ENCODE measurements around the gene MPHOSPH9. TPM values are rescaled to one million over a fixed set of nuclear protein-coding genes. Genes with fewer than 3 reads are reported as not detected.

The MPHOSPH9 gene
- polyA plus RNA-seq, 1 donor (not counting 4 experiments of a cell fraction or from before 2014, with no cell fraction given), result 10.7 TPM

- Histone ChIP-seq H3K27ac (ENCODE audit: control insufficient read depth, insufficient read depth, low read length) (no peak overlapping the region), H3K4me2 (ENCODE audit: control insufficient read depth, extremely low read depth, insufficient read depth, low read depth, low read length) (no peak overlapping the region), H3K9ac (ENCODE audit: control insufficient read depth, extremely low read depth, insufficient read depth, low read length) (no peak overlapping the region), H3K4me1 (ENCODE audit: control insufficient read depth, extremely low read depth, insufficient read depth, low read length) (no peaks in the 10 kb centered on the region), H2AFZ (ENCODE audit: control insufficient read depth, low read length) (no peak overlapping the region), H4K20me1 (ENCODE audit: control insufficient read depth, extremely low read depth, insufficient read depth, low read length) (no peaks in the 10 kb centered on the region), H3K4me3 (ENCODE audit: control insufficient read depth in 2 of 3, extremely low read depth in 1 of 3, insufficient read depth in 2 of 3, low read depth in 1 of 3, low read length in 3 of 3) (no peak overlapping the region), H3K27me3 (ENCODE audit: control insufficient read depth, extremely low read depth, insufficient read depth, low read length) (no peaks in the 10 kb centered on the region), H3K9me3 (ENCODE audit: control insufficient read depth, low read depth, low read length) (no peaks in the 10 kb centered on the region), H3K9me1 (ENCODE audit: control insufficient read depth, extremely low read depth, insufficient read depth, low read length) (no peaks in the 10 kb centered on the region), H3K79me2 (ENCODE audit: control insufficient read depth, insufficient read depth, low read length) (no peaks in the 10 kb centered on the region), H3K36me3 (ENCODE audit: control insufficient read depth in 2 of 2, extremely low read depth in 1 of 2, insufficient read depth in 2 of 2, low read length in 2 of 2) (peaks cover 4 to 7% of the 10 kb centered on the region in 2 experiments)
- dilution Hi-C loops (cut with MboI; ENCODE audit: extremely low pct_ligation_motif_present, low sequenced_read_pairs), result no loop called here
- FAIRE-seq (no peak), DNase-seq (ENCODE audit: low read depth, low spot score) (no peak)
- TF ChIP-seq EZH2 (IDR thresholded peaks at IDR 0.05; ENCODE audit: low read length) (no peak), CTCF (optimal IDR thresholded peaks at IDR 0.05 in 1 of 3, IDR thresholded peaks at IDR 0.05 in 1 of 3, conservative IDR thresholded peaks at IDR 0.05 in 1 of 3; ENCODE audit: extremely low read depth in 1 of 3, insufficient read depth in 2 of 3, low read length in 3 of 3) (no peak)
Measured at GRCh38 chr12:123105211-123105826, 127.6 kb downstream of the MPHOSPH9 start.

GRCh38 chr12:123104809-123105208 lies 128.1 kb downstream of the MPHOSPH9 start:
- Histone ChIP-seq H3K9me3 (ENCODE audit: control insufficient read depth, low read depth, low read length) (no peaks in the 10 kb centered on the region), H3K27ac (ENCODE audit: control insufficient read depth, insufficient read depth, low read length) (no peak overlapping the region), H3K36me3 (ENCODE audit: control insufficient read depth in 2 of 2, extremely low read depth in 1 of 2, insufficient read depth in 2 of 2, low read length in 2 of 2) (peaks cover 4 to 7% of the 10 kb centered on the region in 2 experiments), H3K4me1 (ENCODE audit: control insufficient read depth, extremely low read depth, insufficient read depth, low read length) (no peaks in the 10 kb centered on the region), H3K4me3 (ENCODE audit: control insufficient read depth in 2 of 3, extremely low read depth in 1 of 3, insufficient read depth in 2 of 3, low read depth in 1 of 3, low read length in 3 of 3) (no peak overlapping the region), H2AFZ (ENCODE audit: control insufficient read depth, low read length) (no peak overlapping the region), H3K9ac (ENCODE audit: control insufficient read depth, extremely low read depth, insufficient read depth, low read length) (no peak overlapping the region), H3K9me1 (ENCODE audit: control insufficient read depth, extremely low read depth, insufficient read depth, low read length) (no peaks in the 10 kb centered on the region), H3K4me2 (ENCODE audit: control insufficient read depth, extremely low read depth, insufficient read depth, low read depth, low read length) (no peak overlapping the region), H4K20me1 (ENCODE audit: control insufficient read depth, extremely low read depth, insufficient read depth, low read length) (no peaks in the 10 kb centered on the region), H3K27me3 (ENCODE audit: control insufficient read depth, extremely low read depth, insufficient read depth, low read length) (no peaks in the 10 kb centered on the region), H3K79me2 (ENCODE audit: control insufficient read depth, insufficient read depth, low read length) (no peaks in the 10 kb centered on the region)
- no peak for FAIRE-seq
- dilution Hi-C loops (cut with MboI; ENCODE audit: extremely low pct_ligation_motif_present, low sequenced_read_pairs), result no loop called here
- TF ChIP-seq EZH2 (IDR thresholded peaks at IDR 0.05; ENCODE audit: low read length), result no peak
- no peak for TF ChIP-seq CTCF (optimal IDR thresholded peaks at IDR 0.05 in 1 of 3, IDR thresholded peaks at IDR 0.05 in 1 of 3, conservative IDR thresholded peaks at IDR 0.05 in 1 of 3; ENCODE audit: extremely low read depth in 1 of 3, insufficient read depth in 2 of 3, low read length in 3 of 3)
- no peak for DNase-seq (ENCODE audit: low read depth, low spot score)

Small RNA genes within 50 kb of the gene (small RNA-seq; reads per million reads assigned to genes)
- gene RNA5SP375 (ENCODE audit: insufficient read length in 3 of 3, low read depth in 3 of 3, low replicate concordance in 1 of 3), result 0 reads per million in 3 experiments

Other genes with a start within 250 kb of the MPHOSPH9 start
- 0.97 to 2.1 TPM (median 1.4 TPM) in 3 replicates for gene PITPNM2, start 82.1 kb downstream of the MPHOSPH9 start, polyA plus RNA-seq
- gene MTRFR, start 295 bp upstream of the MPHOSPH9 start, polyA plus RNA-seq, result 6.9 to 12.3 TPM (median 8.5 TPM) in 3 replicates
- 174 to 294 TPM (median 210 TPM) in 3 replicates for gene CDK2AP1, start 38.7 kb upstream of the MPHOSPH9 start, polyA plus RNA-seq
- 11.0 to 18.4 TPM (median 12.0 TPM) in 3 replicates for gene SBNO1, start 131.7 kb upstream of the MPHOSPH9 start, polyA plus RNA-seq
- 19.4 to 39.2 TPM (median 28.6 TPM) in 3 replicates for gene KMT5A, start 151.0 kb upstream of the MPHOSPH9 start, polyA plus RNA-seq
- 2.1 to 3.6 TPM (median 3.2 TPM) in 3 replicates for gene RILPL2, start 203.5 kb upstream of the MPHOSPH9 start, polyA plus RNA-seq
- 9.2 to 17.1 TPM (median 15.2 TPM) in 3 replicates for gene SNRNP35, start 225.0 kb upstream of the MPHOSPH9 start, polyA plus RNA-seq